Activated T-helper 2 cell treated with anti-CD3 and anti-CD28 coated beads, Interferon-gamma antibody, Interleukin-2, Interleukin-4, amounts not matched to agents 10 μg/mL and 5 μg/mL and 100 μg/mL, durations not matched to agents 14 hours and 24 hours and 36 hours (primary cell): ENCODE measurements around the gene ARSG. TPM values are rescaled to one million over a fixed set of nuclear protein-coding genes. Genes with fewer than 3 reads are reported as not detected.
"Not testable (repeated sequence)": the region's sequence is repeated elsewhere in the genome, so short reads cannot be mapped to it uniquely, and the experiment has no call there.

ENCODE experiments used
- DNase-seq: peaks from one replicate; pipeline ENCODE4 v3.0.0; 2021; ENCODE audit warnings: low spot score
- H3K27ac Mint-ChIP-seq: one replicate; pipeline ENCODE4 v1.8.0; 2021; ENCODE audit warnings: mixed read lengths
- H3K27me3 Mint-ChIP-seq: one replicate; pipeline ENCODE4 v1.8.0; 2021; ENCODE audit warnings: low read depth, mixed read lengths
- H3K36me3 Mint-ChIP-seq: one replicate; pipeline ENCODE4 v1.8.0; 2021; ENCODE audit warnings: low read depth, mixed read lengths
- H3K4me1 Mint-ChIP-seq: one replicate; pipeline ENCODE4 v1.8.0; 2021; ENCODE audit warnings: low read depth, mixed read lengths
- H3K4me3 Mint-ChIP-seq: one replicate; pipeline ENCODE4 v1.8.0; 2021; ENCODE audit warnings: low read depth, mild to moderate bottlenecking, moderate library complexity, mixed read lengths
- H3K9me3 Mint-ChIP-seq: one replicate; pipeline ENCODE4 v1.8.0; 2021; ENCODE audit warnings: mixed read lengths
- intact Hi-C: fragments of 100-400 bp; cut with micrococcal nuclease; formaldehyde crosslinking; loops from one replicate; pipeline ENCODE4 v1.15.1; 2023
- total RNA-seq: library from RNA; stranded (reverse); gene quantifications from 2 replicates; pipeline ENCODE4 v1.2.3, GENCODE V29; 2022

The ARSG gene
- 7.3 and 9.6 TPM in 2 replicates for total RNA-seq

DNA sequence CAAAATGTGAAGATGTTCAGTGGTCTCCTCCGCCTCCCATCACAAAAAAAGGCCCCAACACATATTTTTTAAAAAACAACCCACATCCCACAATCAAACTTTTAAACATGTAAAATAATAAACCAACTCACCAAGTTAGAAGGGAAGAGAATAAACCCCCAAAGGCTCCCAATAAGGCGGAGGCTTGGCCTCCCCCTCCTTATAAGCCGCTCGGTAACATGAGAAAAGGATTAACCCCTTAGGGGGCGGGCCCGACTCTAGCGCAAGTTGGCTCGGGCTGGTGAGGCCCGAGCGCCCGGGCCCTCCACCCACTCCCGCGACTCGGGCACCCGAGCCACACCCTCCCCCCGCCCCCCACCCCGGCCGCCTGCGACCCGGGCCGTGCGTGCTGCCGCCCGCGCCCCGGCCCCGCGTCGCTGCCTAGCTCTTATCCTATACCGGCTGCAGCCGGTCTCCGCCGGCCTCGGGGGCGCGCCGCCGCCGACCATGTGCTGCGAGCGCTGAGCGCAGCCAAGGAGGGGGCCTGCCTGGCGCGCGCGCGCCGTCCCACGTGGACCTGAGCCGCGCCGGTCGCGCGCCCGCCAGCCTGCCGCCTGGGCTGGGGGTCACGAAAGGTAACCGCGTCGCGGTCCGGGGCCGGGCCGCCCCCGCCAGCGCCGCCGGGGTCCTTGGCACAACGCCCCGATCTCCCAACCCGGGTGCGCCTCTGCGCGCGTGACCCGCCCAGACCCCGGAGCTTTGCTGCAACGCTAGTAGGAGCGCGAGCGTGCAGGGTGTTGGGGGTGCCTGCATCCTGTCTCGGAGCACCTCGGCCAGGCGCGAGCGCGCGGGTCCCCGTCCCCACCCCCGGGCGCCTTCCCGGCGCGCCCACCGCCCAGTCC lies at the start of gene ARSG, which contains the start of gene SLC16A6:
Gene ARSG, plus strand, starts transcription at position 541 of the 881 bp plus-strand sequence. CDS start 15,999 bp downstream, outside the sequence.
Gene SLC16A6, minus strand, starts transcription at position 173 of the 881 bp plus-strand sequence. CDS start 12,807 bp downstream, outside the sequence.
- Mint-ChIP-seq H3K4me1 (peaks cover 51% of the 10 kb centered on the region), H3K9me3 (no peaks in the 10 kb centered on the region), H3K4me3 (peak within 1 kb of the TSS; percentile 86), H3K27ac (peak within 1 kb of the TSS; percentile 87), H3K36me3 (peaks cover 6% of the 10 kb centered on the region), H3K27me3 (no peaks in the 10 kb centered on the region)
- peak; percentile 77 for DNase-seq
- intact Hi-C loops = loop anchor here (2.0 to 10.0 kb wide), 5 partner anchors 44 to 174 kb away; partner anchors contain the start of gene AMZ2

DNA sequence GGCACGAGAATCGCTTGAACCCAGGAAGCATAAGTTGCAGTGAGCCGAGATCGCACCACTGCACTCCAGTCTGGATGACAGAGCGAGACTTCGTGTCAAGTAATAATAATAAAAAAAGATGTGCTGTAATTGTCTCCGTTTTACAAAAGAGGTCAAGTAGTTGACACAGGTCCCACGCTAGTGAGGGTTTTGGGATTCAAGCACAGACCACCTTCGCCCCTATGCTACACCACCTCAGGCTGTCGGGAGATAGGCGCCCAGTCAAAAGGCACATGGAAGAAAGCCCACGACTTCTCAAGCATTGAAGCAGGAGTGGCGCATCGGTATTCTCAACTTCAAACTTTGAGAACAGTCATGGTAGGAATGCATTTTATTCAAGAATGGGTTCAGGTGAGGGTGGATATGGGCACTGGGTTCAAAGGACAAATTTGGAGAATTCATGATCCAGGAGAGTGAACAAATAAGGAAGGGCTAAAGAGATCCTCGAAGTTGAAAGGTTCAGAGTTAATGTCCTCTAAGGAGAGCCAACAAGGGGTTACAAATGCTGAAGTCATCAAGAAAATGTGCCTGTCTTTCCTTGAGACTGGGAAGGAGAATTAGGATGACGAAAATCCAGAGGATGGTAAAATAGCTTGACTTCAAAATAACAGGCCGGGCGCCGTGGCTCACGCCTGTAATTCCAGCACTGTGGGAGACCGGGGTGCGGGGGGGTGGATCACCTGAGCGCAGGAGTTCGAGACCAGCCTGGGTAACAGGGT lies 44.8 kb upstream of the ARSG start:
- Mint-ChIP-seq H3K4me3 (peak overlapping the region; percentile 91), H3K9me3 (no peaks in the 10 kb centered on the region), H3K27me3 (no peaks in the 10 kb centered on the region), H3K27ac (peak overlapping the region; percentile 94), H3K4me1 (peaks cover 41% of the 10 kb centered on the region), H3K36me3 (peaks cover 41% of the 10 kb centered on the region)
- intact Hi-C loops = loop anchor here (1.0 to 5.0 kb wide), 4 partner anchors 7 to 211 kb away; partner anchors contain the start of genes ARSG, SLC16A6 and WIPI1
- no peak for DNase-seq

DNA sequence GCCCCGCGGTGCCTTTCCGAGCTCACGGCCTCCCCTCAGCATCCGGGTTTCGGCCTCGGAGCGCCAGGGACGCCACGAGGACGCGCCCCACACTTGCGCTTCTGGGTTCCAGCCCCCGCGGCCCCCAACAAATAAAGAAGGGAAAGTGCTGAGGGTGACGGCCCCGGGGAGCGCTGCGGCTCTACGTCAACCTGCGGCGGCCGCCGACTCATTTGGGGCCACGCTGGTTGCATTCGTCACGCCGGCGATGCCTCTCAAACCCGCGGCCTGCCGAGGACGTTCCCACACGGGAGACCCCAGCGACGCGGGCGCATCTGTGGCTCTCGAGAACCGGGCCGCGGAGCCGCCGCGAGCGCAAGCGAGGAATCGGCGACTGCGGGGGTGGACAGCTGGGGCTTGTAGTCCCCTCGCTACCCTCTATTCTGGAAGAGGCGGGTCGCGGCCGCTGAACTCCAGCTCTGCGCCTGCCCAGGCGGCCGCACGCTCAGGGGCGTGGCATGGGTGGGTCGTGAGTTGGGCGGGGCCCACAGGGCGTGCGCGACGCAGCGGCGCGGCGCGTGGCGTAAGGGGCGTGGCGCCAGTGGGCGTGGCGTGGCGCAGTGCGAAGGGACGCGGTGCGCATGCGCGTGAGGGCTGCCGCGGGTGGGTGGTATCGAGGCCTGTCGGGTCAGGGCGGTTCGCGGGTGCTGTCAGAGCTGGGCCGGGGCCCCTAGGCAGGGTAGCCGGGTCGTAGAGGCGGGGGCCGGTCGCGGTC lies 43.7 kb upstream of the ARSG start, which contains the start of gene AMZ2:
Gene AMZ2, plus strand, starts transcription at position 599 of the 754 bp plus-strand sequence. CDS start 2,145 bp downstream, outside the sequence.
- Mint-ChIP-seq H3K4me1 (peaks cover 39% of the 10 kb centered on the region), H3K27me3 (no peaks in the 10 kb centered on the region)

DNA sequence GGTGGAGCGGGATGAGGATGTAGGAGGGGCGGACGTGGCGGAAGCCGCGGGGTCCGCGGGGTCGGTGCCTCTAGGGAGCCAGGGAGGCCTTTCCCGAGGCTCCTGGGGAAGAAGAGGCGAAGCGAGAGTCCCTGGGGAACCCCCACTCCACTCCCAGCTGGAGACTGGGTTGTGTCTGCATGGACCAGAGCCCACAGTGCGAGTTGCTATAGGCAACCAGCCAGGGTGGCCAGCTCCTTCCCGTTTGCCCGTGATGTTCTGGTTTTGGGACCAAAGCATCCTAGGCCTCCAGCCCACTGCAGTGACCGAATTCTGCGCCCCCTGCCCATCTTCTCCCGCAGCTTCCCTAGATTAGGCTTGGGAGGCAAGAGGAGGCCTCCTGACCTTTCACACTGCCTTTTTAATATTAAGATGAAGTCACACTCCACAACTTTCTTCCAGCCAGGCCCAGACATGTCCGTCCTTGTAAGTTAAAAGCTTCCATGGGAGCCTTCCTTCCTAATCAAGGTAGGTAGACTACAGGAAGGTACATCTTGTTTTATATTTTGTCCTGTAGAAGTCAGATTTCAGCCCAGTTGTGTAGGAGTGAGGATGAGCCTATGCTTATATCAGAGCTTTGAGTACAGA lies 43.0 kb upstream of the ARSG start:
- no peak for DNase-seq

More for the DNA sequence above, 43.7 kb upstream of the ARSG start, which contains the start of gene AMZ2:
- Mint-ChIP-seq H3K27ac (peak within 1 kb of the TSS; percentile 94), H3K4me3 (peak within 1 kb of the TSS; percentile 91), H3K36me3 (peaks cover 52% of the 10 kb centered on the region), H3K9me3 (no peaks in the 10 kb centered on the region)
- DNase-seq = peak; percentile 97
- intact Hi-C loops = loop anchor here (1.0 to 5.0 kb wide), 5 partner anchors 8 to 210 kb away; partner anchors contain the start of genes ARSG, SLC16A6 and WIPI1

DNA sequence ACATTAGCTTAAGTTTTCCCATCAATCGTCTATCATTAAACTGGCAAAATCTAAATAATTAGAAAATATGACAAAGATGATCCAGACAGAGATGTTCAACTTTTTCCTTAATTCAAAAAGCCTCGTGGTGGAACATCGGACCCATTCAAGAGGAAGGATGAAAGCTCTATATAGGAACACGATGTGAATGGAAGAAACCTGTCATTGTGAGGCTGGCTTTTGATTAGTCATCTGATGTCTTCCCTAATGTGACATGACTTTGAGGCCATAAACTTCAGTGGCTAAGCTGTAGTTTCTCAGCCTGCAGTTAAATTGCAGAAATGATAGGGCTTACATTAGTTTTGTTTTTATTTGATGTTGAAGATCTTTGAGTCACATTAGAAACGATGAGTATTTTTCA lies 42.4 kb upstream of the ARSG start:
- H3K4me3 Mint-ChIP-seq = peak overlapping the region; percentile 91
- intact Hi-C loops = loop anchor here (1.0 to 5.0 kb wide), 2 partner anchors 43 to 44 kb away; partner anchors contain the start of genes ARSG and SLC16A6
- no peaks in the 10 kb centered on the region for H3K27me3 Mint-ChIP-seq
- H3K27ac Mint-ChIP-seq = peak overlapping the region; percentile 94
- H3K4me1 Mint-ChIP-seq = peaks cover 49% of the 10 kb centered on the region
- H3K9me3 Mint-ChIP-seq = no peaks in the 10 kb centered on the region
- DNase-seq = peak; percentile 6
- H3K36me3 Mint-ChIP-seq = peaks cover 60% of the 10 kb centered on the region

More for the DNA sequence above, 43.0 kb upstream of the ARSG start:
- Mint-ChIP-seq H3K27ac (peak overlapping the region; percentile 94), H3K36me3 (peaks cover 59% of the 10 kb centered on the region), H3K4me1 (peaks cover 46% of the 10 kb centered on the region), H3K4me3 (peak overlapping the region; percentile 91), H3K27me3 (no peaks in the 10 kb centered on the region), H3K9me3 (no peaks in the 10 kb centered on the region)
- intact Hi-C loops = loop anchor here (1.0 to 5.0 kb wide), 2 partner anchors 43 to 44 kb away; partner anchors contain the start of genes ARSG and SLC16A6

DNA sequence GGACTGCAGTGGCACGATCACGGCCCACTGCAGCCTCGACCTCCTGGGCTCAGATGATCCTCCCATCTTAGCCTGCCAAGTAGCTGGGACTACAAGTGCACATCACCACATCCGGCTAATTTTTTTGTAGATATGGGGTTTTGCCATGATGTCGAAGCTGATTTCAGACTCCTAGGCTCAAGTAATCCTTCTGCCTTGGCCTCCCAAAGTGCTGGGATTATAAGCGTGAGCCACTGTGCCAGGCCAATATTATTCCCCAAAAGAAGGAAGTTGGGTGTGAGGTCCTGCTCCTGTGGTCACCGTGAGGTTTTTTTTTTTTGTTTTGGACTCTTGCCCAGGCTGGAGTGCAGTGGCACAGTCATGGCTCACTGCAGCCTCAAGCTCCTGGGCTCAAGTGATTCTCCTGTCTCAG lies 41.9 kb upstream of the ARSG start:
- Mint-ChIP-seq H3K27ac (peak overlapping the region; percentile 94), H3K4me1 (peaks cover 54% of the 10 kb centered on the region), H3K27me3 (no peaks in the 10 kb centered on the region), H3K36me3 (peaks cover 62% of the 10 kb centered on the region), H3K9me3 (no peaks in the 10 kb centered on the region), H3K4me3 (peak overlapping the region; percentile 91)
- peak; percentile 9 for DNase-seq
- intact Hi-C loops = loop anchor here (5.0 kb wide), 1 partner anchor 43 kb away; the partner anchor contains the start of genes ARSG and SLC16A6

DNA sequence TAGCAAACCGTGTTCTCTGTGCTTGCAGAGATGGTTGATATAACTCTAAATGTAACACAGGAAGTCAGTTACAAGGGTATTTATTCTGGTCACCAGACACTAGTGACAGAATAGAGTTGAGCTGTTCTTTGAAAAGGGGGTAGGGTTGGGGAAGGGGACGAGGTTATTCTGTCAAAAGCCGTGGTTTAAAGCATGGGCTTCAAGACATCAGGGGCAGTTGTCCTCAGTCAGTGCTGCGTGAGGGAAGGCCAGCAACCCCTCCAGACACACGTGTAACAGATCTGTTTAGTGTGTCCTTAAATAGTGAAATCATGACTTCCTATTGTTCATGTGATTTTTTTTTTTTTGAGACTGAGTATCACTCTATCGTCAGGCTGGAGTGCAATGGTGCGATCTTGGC lies 37.9 kb upstream of the ARSG start:
- H3K9me3 Mint-ChIP-seq, H3K27me3 Mint-ChIP-seq, intact Hi-C loops, DNase-seq: not testable (repeated sequence)
- Mint-ChIP-seq H3K4me3 (peak overlapping the region; percentile 31), H3K36me3 (peaks cover 91% of the 10 kb centered on the region), H3K4me1 (peaks cover 79% of the 10 kb centered on the region), H3K27ac (peak overlapping the region; percentile 88)

DNA sequence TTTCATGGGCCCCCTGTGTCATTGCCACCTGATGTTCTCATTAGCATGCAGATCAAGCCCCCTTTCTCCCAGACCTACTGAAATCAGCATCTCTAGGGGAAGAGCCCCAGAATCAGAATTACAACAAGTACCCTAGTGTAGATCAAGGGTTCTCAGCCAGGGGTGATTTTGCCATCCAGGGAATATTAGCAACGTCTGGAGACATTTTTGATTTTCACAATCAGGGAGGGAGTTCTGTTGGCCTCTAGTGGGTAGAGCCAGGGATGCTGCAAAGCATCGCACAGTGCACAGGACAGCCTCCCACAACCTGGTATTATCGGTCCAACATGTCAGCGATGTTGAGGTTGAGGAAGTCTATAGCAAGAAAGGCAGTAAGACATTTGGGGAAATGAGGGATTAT lies 36.1 kb upstream of the ARSG start:
- H3K4me3 Mint-ChIP-seq = peak overlapping the region; percentile 48

DNA sequence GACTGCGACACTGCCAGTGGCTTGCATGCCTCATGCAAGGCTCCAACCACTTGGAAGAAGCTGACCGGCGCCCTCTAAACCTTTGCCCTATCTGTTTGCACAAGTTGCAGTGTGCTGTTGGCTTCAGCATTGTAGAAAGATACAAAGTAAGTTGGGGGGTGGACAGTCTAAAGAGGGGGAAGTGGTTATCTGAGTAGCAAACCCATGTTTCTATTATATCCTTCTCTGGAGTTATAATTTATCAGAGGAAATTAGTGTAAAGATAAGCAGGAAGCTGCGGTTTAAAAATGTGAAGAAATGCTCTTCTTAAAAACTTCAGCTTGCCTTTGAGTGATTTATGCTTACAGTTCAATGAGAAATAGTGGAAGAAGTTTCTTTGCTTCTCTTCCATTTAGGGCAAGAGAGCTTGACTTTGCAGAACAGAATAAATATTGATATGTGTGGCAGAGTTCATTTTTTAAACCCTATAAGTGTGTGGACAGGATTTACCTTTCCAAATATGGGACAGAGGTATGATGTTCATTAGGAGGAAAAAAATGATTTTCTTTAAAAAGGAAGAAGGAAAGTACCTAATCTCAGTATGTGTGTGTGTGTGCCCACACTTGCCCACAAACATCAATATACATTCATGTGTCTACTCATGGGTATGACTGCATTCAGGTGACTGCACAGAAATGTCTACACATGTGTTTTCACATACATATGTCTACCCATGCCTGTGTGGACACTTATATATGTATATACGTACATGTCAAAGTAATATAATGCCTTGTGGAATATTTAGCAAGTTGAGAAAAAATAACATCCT lies 35.4 kb upstream of the ARSG start:
- intact Hi-C loops = no loop called here
- Mint-ChIP-seq H3K9me3 (no peaks in the 10 kb centered on the region), H3K27ac (peak overlapping the region; percentile 87), H3K36me3 (peaks cover 75% of the 10 kb centered on the region), H3K27me3 (no peaks in the 10 kb centered on the region), H3K4me3 (peak overlapping the region; percentile 48), H3K4me1 (peaks cover 77% of the 10 kb centered on the region)
- DNase-seq = no peak

More for the DNA sequence above, 36.1 kb upstream of the ARSG start:
- Mint-ChIP-seq H3K27ac (peak overlapping the region; percentile 87), H3K9me3 (no peaks in the 10 kb centered on the region), H3K27me3 (no peaks in the 10 kb centered on the region), H3K4me1 (peaks cover 76% of the 10 kb centered on the region), H3K36me3 (peaks cover 83% of the 10 kb centered on the region)
- DNase-seq = no peak
- intact Hi-C loops = no loop called here

DNA sequence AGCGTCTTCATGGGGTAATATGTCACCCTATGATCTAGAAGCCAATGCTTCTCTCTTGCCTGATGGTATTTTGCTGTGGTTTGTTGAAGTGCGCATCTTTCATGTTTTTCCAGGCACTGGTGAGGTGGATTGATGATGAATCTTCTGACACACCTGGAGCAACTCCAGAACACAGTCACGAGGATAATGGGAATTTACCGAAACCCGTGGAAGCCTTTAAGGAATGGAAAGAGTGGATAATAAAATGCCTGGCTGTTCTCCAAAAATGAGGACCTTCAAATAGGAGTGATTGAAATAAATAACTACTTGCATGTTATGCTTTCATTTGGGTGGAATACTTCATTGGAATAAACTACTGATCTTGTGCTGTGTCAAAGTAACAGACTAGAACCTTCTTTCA lies 34.6 kb upstream of the ARSG start:
- Mint-ChIP-seq H3K36me3 (peaks cover 67% of the 10 kb centered on the region), H3K27ac (peak overlapping the region; percentile 87), H3K4me1 (peaks cover 84% of the 10 kb centered on the region)
- H3K27me3 Mint-ChIP-seq, DNase-seq, intact Hi-C loops, H3K9me3 Mint-ChIP-seq, H3K4me3 Mint-ChIP-seq: not testable (repeated sequence)

DNA sequence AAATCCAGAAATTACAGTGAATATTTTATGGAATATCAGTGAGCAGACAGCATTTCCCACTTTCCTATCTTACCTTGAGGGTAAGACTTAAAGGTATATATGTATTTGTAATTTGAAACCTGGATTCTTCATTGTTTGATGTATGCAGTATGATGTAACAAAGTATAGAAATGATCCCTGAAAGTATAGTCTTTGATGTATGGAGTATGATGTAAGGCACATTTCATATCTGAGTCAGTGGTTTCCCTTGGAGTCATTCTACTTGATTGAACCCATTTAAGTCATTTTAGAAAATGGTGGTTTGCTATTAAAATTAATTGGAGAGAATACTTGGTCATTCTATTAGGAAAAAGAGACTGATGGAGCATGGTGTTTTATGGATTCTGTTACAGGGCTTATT lies 33.4 kb upstream of the ARSG start:
- no peaks in the 10 kb centered on the region for H3K9me3 Mint-ChIP-seq
- peaks cover 56% of the 10 kb centered on the region for H3K36me3 Mint-ChIP-seq
- H3K4me3 Mint-ChIP-seq = peak overlapping the region; percentile 14
- H3K27ac Mint-ChIP-seq = peak overlapping the region; percentile 87
- peaks cover 84% of the 10 kb centered on the region for H3K4me1 Mint-ChIP-seq
- intact Hi-C loops = loop anchor here (2.0 kb wide), 1 partner anchor 19 kb away; no protein-coding TSS in a partner anchor
- H3K27me3 Mint-ChIP-seq = no peaks in the 10 kb centered on the region
- DNase-seq = no peak
